GM12878 (cell line): ENCODE data around the gene KDM6A. TPM values are rescaled to one million over a fixed set of nuclear protein-coding genes. Genes with fewer than 3 reads are reported as not detected.

Source experiments
- ATAC-seq: fragments of 200-7000 bp; cut with Tn5 transposase; 3 replicates; pipeline ENCODE4 v1.9.1; 2020; ENCODE audit warnings: mild to moderate bottlenecking, moderate library complexity
- BruUV-seq: library from RNA; stranded (reverse); fragments of 400-500 nt; replicated peaks from 2 replicates; lab custom pipeline; 2021; lab: Mats Ljungman, UMichigan
- CTCF ChIA-PET: fragments of 300-600 bp; sonication (Branson Sonifier 250); formaldehyde crosslinking; extraction: SDS; loops from one replicate; lab custom pipeline; 2021; ENCODE audit warnings: inconsistent platforms; lab: Yijun Ruan, JAX
- POLR2A ChIA-PET: fragments of 350-600 bp; formaldehyde crosslinking; extraction: SDS; loops from one replicate; lab custom pipeline; 2021; ENCODE audit warnings: inconsistent platforms; lab: Charles Lee
- RAD21 ChIA-PET: fragments of 300-600 bp; sonication (Branson Sonifier 250); formaldehyde crosslinking; loops from one replicate; lab custom pipeline; 2023; ENCODE audit warnings: antibody characterized with exemption; ENCODE audit not compliant: unreplicated experiment; lab: Charles Lee
- SMC1A ChIA-PET: fragments of 300-600 bp; sonication (Branson Sonifier 250); formaldehyde crosslinking; loops from one replicate; lab custom pipeline; 2023; ENCODE audit not compliant: unreplicated experiment, uncharacterized antibody; lab: Charles Lee
- DNase-seq: peaks from one replicate; pipeline ENCODE4 v3.0.0-alpha.2; 2011; ENCODE audit warnings: low read depth, low spot score
- FAIRE-seq: peaks from 3 replicates; lab custom pipeline; 2011; peaks lifted over from hg19 to GRCh38; lab: Jason Lieb, UNC
- H2AFZ ChIP-seq: 2 replicates; pipeline ENCODE4 v1.6.0; 2011; ENCODE audit warnings: low read depth, low read length, control low read depth; ENCODE audit not compliant: control insufficient read depth
- H3K27ac ChIP-seq: 2 replicates; pipeline ENCODE4 v1.5.1; 2011; ENCODE audit warnings: control low read depth; ENCODE audit not compliant: control insufficient read depth, insufficient read depth
- H3K27me3 ChIP-seq, 2 experiments: replicated peaks in 1 of 2; 2 replicates each; pipeline versions ENCODE4 v1.6.0 to v1.6.1; 2011; ENCODE audit warnings: low read length in 1 of 2; ENCODE audit not compliant: control insufficient read depth in 2 of 2, insufficient read depth in 2 of 2
- H3K36me3 ChIP-seq, 2 experiments: 2 replicates each; pipeline ENCODE4 v1.5.1; 2011; ENCODE audit warnings: low read length in 1 of 2; ENCODE audit not compliant: control insufficient read depth in 2 of 2, insufficient read depth in 2 of 2
- H3K4me1 ChIP-seq: 2 replicates; pipeline ENCODE4 v1.6.1; 2011; ENCODE audit warnings: mild to moderate bottlenecking, low read length, moderate library complexity, mixed read lengths; ENCODE audit not compliant: control insufficient read depth, insufficient read depth
- H3K4me2 ChIP-seq: 2 replicates; pipeline ENCODE4 v1.6.0; 2011; ENCODE audit warnings: control low read depth; ENCODE audit not compliant: control insufficient read depth, insufficient read depth
- H3K4me3 ChIP-seq: fragments of 200-600 bp; sonication (generic); 2 replicates; pipeline ENCODE4 v1.5.1; 2016
- H3K79me2 ChIP-seq: 2 replicates; pipeline ENCODE4 v1.6.0; 2011; ENCODE audit warnings: low read length; ENCODE audit not compliant: control insufficient read depth, insufficient read depth
- H3K9ac ChIP-seq: 2 replicates; pipeline ENCODE4 v1.8.0; 2011; ENCODE audit warnings: low read length, control low read depth, mixed read lengths; ENCODE audit not compliant: control insufficient read depth, insufficient read depth
- H3K9me3 ChIP-seq: replicated peaks from 3 replicates; pipeline ENCODE4 v1.5.1; 2011; ENCODE audit warnings: mild to moderate bottlenecking, low read length; ENCODE audit not compliant: control insufficient read depth, insufficient read depth
- H4K20me1 ChIP-seq: 2 replicates; pipeline ENCODE4 v1.6.0; 2011; ENCODE audit not compliant: control insufficient read depth, insufficient read depth
- CEBPZ ChIP-seq: fragments of 150-350 bp; IDR thresholded peaks from 2 replicates; pipeline ENCODE4 v1.6.1; 2016; ENCODE audit warnings: low read depth, low read length
- CHD1 ChIP-seq: IDR thresholded peaks from 2 replicates; pipeline ENCODE4 v1.6.1; 2012; ENCODE audit warnings: low read depth, low read length, improper control_type of control experiment
- CHD4 ChIP-seq: fragments of 200-600 bp; sonication (generic); IDR thresholded peaks from 2 replicates; pipeline ENCODE4 v1.6.1; 2016; ENCODE audit warnings: mild to moderate bottlenecking
- HDAC2 ChIP-seq: fragments of 200-600 bp; sonication (generic); IDR thresholded peaks from 2 replicates; pipeline ENCODE4 v1.6.1; 2017
- IKZF2 ChIP-seq, 2 experiments: fragments of 450-650 bp; IDR thresholded peaks; 2 replicates each; pipeline ENCODE4 v1.6.1; 2017; ENCODE audit warnings: mild to moderate bottlenecking in 2 of 2, moderate library complexity in 2 of 2
- KDM1A ChIP-seq: fragments of 200-600 bp; sonication (generic); IDR thresholded peaks from 2 replicates; pipeline ENCODE4 v1.6.1; 2016; ENCODE audit warnings: borderline replicate concordance
- RELB ChIP-seq: fragments of 450-650 bp; IDR thresholded peaks from 2 replicates; pipeline ENCODE4 v1.6.1; 2017; ENCODE audit warnings: low read depth, mild to moderate bottlenecking, moderate library complexity
- RFX5 ChIP-seq: IDR thresholded peaks from 2 replicates; pipeline ENCODE4 v1.6.1; 2011; ENCODE audit warnings: low read depth, low read length, improper control_type of control experiment
- SPI1 ChIP-seq: IDR thresholded peaks from 2 replicates; pipeline ENCODE4 v1.6.1; 2011; ENCODE audit warnings: low read depth, mild to moderate bottlenecking, low read length, moderate library complexity, borderline replicate concordance; ENCODE audit not compliant: insufficient read depth
- STAT1 ChIP-seq: fragments of 450-650 bp; conservative IDR thresholded peaks from 2 replicates; pipeline ENCODE4 v1.6.1; 2014; ENCODE audit warnings: antibody characterized with exemption, mild to moderate bottlenecking
- WGBS: methylation state at CpG from one replicate; pipeline ENCODE4 v1.1.6; 2016; ENCODE audit warnings: low lambda C conversion rate; ENCODE audit not compliant: insufficient replicate concordance, insufficient coverage; ENCODE audit errors: missing lambda C conversion rate; 5-methylcytosine and 5-hydroxymethylcytosine counted together
- in situ Hi-C: fragments of 300-500 bp; cut with MboI; formaldehyde crosslinking; loops from 9 replicates; pipeline ENCODE4 v1.14.3; 2018; ENCODE audit warnings: mixed read lengths
- intact Hi-C: fragments of 100-400 bp; cut with micrococcal nuclease; formaldehyde crosslinking; loops from one replicate; pipeline ENCODE4 v1.14.2; 2022; ENCODE audit not compliant: unreplicated experiment
- polyA plus RNA-seq, 11 experiments: library from polyadenylated mRNA; depleted of rRNA in 4 of 11; unstranded in 6 of 11; stranded (reverse) in 5 of 11; fragments of >200 nt; fragmentation: Nextera tagmentation in 4 of 11; fragmentation: Illumina TruSeq in 1 of 11; extraction: Ambion mirVana in 4 of 11; extraction: Trizol in 1 of 11; gene quantifications; 1 replicate in 1 of 11; 2 replicates in 10 of 11; pipeline versions ENCODE4 v1.2.1 to v1.2.3, GENCODE V29; 2011 to 2016; ENCODE audit warnings: inconsistent platforms in 2 of 11, missing spikeins in 2 of 11, low read depth in 1 of 11
- total RNA-seq, 4 experiments: library from RNA; depleted of rRNA in 3 of 4; stranded (reverse); fragments of >200 nt in 3 of 4; fragmentation: Illumina TruSeq in 1 of 4; extraction: Trizol in 1 of 4; gene quantifications; 2 replicates each; pipeline versions ENCODE4 v1.2.1 to v1.2.3, GENCODE V29; 2013 to 2021
- TF ChIP-seq, protein P1 (sequence below): fragments of 450-650 bp; IDR thresholded peaks from 2 replicates; pipeline ENCODE4 v1.6.1; 2016; ENCODE audit warnings: mild to moderate bottlenecking, moderate library complexity, borderline replicate concordance

The KDM6A gene
- total and polyA plus RNA-seq, 10 of the 15 experiments (the other 5 are each of a cell fraction or from before 2014, with no cell fraction given), result 7.9 to 29.0 (median 20.4) TPM

DNA sequence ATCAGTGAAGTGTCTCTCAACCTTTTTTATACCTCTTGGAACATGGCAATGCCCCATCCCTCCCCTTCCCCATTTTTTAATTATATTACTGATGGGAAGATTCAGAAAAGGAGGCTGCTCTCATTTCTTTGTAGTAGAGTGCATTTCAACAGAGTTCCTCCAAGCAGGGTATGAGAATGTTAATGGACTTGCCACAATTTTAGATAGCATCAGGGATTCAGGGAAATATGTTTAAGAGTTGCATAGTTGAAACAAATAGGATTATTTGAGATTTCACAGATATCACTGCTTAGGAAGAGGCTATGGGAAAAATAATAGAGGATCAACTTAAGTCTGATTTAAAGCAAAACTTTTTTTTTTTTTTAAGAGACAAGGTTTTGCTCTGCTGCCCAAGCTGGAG is 281.5 kb downstream of the KDM6A start (continued):
- TF ChIP-seq, protein P1, sequence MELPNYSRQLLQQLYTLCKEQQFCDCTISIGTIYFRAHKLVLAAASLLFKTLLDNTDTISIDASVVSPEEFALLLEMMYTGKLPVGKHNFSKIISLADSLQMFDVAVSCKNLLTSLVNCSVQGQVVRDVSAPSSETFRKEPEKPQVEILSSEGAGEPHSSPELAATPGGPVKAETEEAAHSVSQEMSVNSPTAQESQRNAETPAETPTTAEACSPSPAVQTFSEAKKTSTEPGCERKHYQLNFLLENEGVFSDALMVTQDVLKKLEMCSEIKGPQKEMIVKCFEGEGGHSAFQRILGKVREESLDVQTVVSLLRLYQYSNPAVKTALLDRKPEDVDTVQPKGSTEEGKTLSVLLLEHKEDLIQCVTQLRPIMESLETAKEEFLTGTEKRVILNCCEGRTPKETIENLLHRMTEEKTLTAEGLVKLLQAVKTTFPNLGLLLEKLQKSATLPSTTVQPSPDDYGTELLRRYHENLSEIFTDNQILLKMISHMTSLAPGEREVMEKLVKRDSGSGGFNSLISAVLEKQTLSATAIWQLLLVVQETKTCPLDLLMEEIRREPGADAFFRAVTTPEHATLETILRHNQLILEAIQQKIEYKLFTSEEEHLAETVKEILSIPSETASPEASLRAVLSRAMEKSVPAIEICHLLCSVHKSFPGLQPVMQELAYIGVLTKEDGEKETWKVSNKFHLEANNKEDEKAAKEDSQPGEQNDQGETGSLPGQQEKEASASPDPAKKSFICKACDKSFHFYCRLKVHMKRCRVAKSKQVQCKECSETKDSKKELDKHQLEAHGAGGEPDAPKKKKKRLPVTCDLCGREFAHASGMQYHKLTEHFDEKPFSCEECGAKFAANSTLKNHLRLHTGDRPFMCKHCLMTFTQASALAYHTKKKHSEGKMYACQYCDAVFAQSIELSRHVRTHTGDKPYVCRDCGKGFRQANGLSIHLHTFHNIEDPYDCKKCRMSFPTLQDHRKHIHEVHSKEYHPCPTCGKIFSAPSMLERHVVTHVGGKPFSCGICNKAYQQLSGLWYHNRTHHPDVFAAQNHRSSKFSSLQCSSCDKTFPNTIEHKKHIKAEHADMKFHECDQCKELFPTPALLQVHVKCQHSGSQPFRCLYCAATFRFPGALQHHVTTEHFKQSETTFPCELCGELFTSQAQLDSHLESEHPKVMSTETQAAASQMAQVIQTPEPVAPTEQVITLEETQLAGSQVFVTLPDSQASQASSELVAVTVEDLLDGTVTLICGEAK, result no peak
- TF ChIP-seq, all 136 proteins: peak for 0

DNA sequence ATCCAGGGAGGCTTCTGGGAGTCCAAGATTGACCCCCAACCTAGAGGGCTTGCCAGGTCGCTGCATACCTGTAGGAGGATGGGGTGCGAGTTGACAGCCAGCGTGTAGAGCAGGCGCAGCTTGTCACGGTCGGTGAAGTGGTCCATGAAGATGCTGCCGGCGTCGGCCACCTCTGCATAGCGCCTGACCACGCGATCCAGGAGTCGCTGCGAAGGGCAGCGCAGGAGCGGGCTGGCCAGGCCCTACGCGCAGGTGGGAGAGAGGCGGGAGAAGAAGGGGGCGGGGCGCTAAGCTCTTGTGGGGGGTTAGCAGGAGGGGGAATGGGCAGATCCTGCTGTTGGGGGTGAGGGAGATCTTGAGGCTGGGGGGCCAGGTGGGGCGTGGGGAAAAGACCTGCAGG is 284.7 kb downstream of the KDM6A start:
- H3K4me3 ChIP-seq, result no peak overlapping the region
- no peak overlapping the region for H3K4me2 ChIP-seq
- no peak overlapping the region for H3K9ac ChIP-seq
- 81% methylated on average over 19 of the region's 22 CpGs for WGBS
- H4K20me1 ChIP-seq, result no peaks in the 10 kb centered on the region
- RAD21 ChIA-PET, result no interaction called here
- H3K27me3 ChIP-seq, result no peaks in the 10 kb centered on the region; a peak in 1 of 4 replicates
- H3K27ac ChIP-seq, result no peak overlapping the region
- no peaks in the 10 kb centered on the region; the same call in 2 of the 3 replicates for H3K9me3 ChIP-seq
- FAIRE-seq (no peak), ATAC-seq (no peak), DNase-seq (no peak)
- in situ Hi-C loops, result no loop called here
- H3K79me2 ChIP-seq, result no peaks in the 10 kb centered on the region
- TF ChIP-seq CEBPZ, result no peak
- no peak for TF ChIP-seq STAT1
- TF ChIP-seq RELB, result no peak
- no peak for TF ChIP-seq IKZF2 (IDR thresholded peaks at IDR 0.05)
- no peak for TF ChIP-seq HDAC2
- TF ChIP-seq SPI1, result no peak
- no peak for TF ChIP-seq RFX5
- no peak for TF ChIP-seq CHD4
- no peak for TF ChIP-seq CHD1
- no peak for TF ChIP-seq KDM1A
- POLR2A ChIA-PET, result no interaction called here
- no peak overlapping the region for H2AFZ ChIP-seq
- intact Hi-C loops, result no loop called here
- no peaks in the 10 kb centered on the region for H3K4me1 ChIP-seq
- no TSS peak for BruUV-seq
- SMC1A ChIA-PET, result no interaction called here
- CTCF ChIA-PET, result no interaction called here
- H3K36me3 ChIP-seq, result no peaks in the 10 kb centered on the region
